HG02623 (cell line): ENCODE measurements around the gene HEPN1.
A peak's percentile ranks its signal among the peaks of the same experiment; 100 is the strongest.
"Not testable (repeated sequence)": the region's sequence is repeated elsewhere in the genome, so short reads cannot be mapped to it uniquely, and the experiment has no call there.

Source experiments
- ATAC-seq: cut with Tn5 transposase; IDR thresholded peaks from one replicate; pipeline ENCODE4 v1.9.1; 2021; ENCODE audit warnings: moderate library complexity; ENCODE audit not compliant: unreplicated experiment

HEPN1 gene

GRCh38 chr11:124941703-124942102, 22.7 kb downstream of the HEPN1 start:
- no peak for ATAC-seq

DNA sequence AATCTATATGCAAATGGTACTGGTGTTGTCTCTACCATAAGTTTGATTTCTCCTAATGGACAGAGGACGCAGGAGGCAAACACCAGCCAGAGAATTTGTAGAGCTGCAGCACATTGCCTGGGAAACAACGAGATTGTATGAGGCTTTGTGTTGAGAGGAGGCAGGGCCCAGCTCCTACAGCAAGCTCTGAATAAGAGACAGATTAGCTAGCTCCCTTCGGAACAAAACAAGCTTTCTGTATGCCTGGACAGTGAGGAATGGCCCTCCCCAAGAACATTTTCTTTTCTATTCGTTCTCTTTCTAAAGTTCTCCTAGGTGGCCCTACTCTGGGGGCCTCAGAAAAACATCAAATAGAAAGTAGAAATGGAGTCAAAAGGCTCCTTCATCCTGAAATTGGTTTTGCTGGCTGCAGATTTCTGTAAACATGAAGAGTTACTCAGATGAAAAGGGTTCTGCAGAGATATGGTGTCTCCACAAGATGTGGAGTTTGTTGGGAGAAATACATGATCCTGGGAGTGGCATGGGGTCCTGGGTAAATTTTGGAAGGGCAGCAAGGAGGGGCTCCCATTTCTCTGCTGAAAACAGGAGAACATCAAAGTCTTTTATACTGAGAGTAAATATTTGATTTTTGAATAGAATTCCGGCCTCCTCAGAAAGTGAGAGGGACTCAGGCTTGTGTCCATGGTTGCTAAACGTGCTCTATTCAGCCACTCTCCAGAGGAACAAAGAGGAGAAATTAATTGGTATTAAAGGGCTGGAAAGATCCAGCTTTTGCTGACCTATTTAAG, 23.6 kb downstream of the HEPN1 start:
- no peak for ATAC-seq

DNA sequence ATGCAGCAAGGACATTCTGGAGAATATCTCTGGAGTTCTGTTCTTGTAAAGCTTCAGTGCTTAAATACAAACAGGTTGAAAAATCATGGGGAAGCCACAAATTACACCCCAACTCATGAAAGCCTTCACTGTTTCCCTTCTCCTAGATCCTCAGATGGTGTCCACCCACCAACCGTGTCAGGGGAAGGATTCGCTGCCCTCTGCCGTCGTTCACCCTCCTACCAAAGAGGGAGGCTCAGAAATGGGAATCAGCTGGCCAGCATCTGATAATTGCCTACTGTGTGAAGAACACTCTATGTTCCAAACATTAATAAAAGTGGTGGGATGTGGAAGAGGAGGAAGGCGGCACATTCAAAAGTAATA, 24.2 kb downstream of the HEPN1 start:
- ATAC-seq, result no peak

- ATAC-seq, result no peak
Measured at GRCh38 chr11:124943741-124944140, 24.7 kb downstream of the HEPN1 start.

DNA sequence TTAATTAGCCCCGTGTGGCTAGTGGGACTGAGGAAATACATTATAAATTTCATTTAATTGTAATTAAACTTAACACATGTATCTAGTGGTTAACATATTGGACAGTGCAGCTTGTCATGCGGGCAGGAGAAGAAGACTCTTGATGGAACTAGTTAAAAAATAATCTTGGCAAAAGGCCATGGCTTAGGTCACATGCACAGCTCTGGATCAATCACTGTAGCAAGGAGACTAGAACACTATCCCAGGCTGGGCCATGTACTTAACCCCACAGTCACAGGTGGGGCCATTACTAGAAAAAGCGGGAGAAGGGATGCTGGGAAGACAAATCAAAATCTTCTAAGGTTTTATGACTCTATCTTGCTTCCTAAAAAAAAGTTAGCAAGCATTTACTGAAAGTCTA, 25.5 kb downstream of the HEPN1 start:
- ATAC-seq, result no peak

GRCh38 chr11:124945826-124946225, 26.8 kb downstream of the HEPN1 start:
- ATAC-seq, result no peak

DNA sequence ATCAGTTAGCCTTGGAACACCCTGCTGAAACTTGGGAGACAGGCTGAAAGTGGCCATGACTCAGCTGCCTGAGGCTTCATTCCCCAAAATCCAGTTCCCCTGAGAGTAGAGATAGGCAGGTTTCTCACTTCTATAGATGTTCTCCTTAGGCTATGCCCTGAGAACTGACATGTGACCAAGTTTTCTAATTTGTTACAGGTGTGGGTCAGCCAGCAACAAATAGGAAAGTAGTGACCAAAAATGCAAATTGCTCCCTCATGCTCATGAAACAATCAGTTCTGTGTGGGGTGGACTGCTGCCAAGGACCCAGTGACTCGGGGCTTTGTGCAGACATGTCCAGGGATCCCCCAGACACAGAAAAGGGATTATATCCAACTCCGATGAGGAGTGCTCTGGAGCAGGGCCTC, 27.7 kb downstream of the HEPN1 start:
- no peak for ATAC-seq

DNA sequence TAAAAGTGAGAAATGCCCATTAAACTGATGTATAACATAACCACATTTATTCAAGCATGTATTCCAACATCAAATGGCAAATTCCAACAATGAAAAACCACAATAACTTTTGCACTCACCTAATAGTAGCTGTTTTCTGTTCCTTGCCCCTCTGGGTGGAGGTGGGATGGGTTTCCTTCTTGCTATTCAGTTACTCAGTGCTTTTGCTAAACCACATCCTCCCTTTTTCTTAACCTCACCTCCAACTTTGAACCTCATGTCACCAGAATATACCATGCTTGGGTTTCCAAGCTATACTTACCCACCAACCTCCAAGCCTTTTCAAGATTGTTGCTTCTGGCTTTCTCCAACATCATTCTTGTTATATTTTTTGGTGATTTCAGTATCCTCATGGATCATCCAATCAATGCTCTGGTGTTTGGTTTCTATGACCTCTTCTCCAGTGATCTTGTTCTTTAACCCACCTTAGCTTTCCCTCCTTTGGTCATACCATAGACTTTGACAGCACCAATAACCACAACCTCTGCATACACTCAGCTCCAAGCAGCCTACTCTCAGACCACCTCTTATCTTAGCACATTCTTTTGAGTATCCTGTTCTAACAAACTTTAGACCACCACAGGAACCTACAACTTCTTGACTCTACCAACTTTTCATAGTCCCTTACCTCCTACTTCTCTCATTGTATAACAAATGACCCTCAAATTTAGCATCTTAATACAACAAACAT, 31.7 kb downstream of the HEPN1 start:
- ATAC-seq, result no peak

GRCh38 chr11:124951341-124951740, 32.3 kb downstream of the HEPN1 start:
- no peak for ATAC-seq

GRCh38 chr11:124953753-124954589, 34.9 kb downstream of the HEPN1 start, which contains the start of gene CCDC15:
CCDC15 (plus strand) TSS chr11:124954202; CDS start chr11:124954733, 531 bp downstream.
- ATAC-seq, result peak; percentile 99

GRCh38 chr11:124954590-124954955, 35.5 kb downstream of the HEPN1 start:
- ATAC-seq, result no peak

GRCh38 chr11:124955035-124955434, 36.0 kb downstream of the HEPN1 start:
- no peak for ATAC-seq

DNA sequence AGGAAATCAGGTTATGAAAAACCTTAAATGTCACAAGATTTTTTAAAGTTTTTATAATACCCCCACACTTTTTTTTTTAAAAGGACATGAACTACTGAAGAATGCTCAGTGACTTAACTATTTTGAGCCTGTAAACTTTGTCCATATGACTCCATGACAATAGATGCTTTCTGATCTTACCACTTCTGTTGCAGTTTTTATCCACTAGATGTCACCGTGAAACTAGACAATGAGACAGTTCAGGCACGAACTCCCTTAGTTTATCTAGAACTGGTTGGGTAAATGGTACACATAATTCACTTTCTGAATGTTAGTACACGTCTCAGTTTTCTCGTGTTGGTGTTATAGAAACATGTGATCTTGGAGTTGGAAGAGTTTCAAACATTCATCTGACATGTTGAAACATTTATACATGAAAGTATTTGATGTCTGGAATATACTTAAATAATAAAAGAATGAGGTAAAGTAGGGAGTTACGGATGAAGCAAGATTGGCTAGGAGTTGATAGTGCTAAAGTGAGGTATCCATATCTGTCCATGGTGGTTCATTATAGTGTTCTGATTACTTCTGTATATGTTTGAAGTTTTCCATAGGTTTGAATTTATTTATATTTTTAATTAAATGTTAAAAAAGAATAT, 43.0 kb downstream of the HEPN1 start:
- ATAC-seq, result peak; percentile 85

DNA sequence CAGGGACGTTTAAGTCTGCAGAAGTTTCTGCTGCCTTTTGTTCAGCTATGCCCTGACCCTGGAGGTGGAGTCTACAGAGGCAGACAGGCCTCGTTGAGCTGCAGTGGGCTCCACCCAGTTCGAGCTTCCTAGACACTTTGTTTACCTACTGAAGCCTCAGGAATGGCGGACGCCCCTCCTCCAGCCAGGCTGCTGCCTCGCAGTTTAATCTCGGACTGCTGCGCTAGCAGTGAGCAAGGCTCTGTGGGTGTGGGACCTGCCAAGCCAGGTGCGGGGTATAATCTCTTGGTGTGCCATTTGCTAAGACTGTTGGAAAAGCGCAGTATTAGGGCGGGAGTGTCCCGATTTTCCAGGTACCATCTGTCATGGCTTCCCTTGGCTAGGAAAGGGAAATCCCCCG, 49.1 kb downstream of the HEPN1 start:
- ATAC-seq, result not testable (repeated sequence)
